ENCODE results near the gene SLC2A9. TPM values are rescaled to one million over a fixed set of nuclear protein-coding genes. Genes with fewer than 3 reads are reported as not detected.

SLC2A9 gene
- total and polyA plus RNA-seq, 2 of the 8 experiments (the other 6 are each of a cell fraction or from before 2014, with no cell fraction given): 0.20 to 0.26 TPM

- Histone ChIP-seq H2BK120ac (replicated peaks; ENCODE audit: low read depth, low read length) (no peak overlapping the region), H3K36me3 (ENCODE audit: control insufficient read depth in 2 of 4, insufficient read depth in 4 of 4, low read length in 3 of 4) (no peaks in the 10 kb centered on the region), H2BK5ac (ENCODE audit: low read depth, low read length) (no peak overlapping the region), H3K14ac (ENCODE audit: insufficient read length) (no peak overlapping the region), H3K4me2 (ENCODE audit: insufficient read depth in 1 of 2, low read depth in 2 of 2, low read length in 2 of 2) (no peak overlapping the region), H2BK15ac (ENCODE audit: low read length) (0 out of 2 replicates have a peak overlapping the region, but pooled peaks have one; percentile 32), H2AFZ (ENCODE audit: low read length) (no peak overlapping the region), H3K27me3 (replicated peaks in 1 of 4; ENCODE audit: control insufficient read depth in 3 of 4, extremely low read depth in 1 of 4, insufficient read depth in 3 of 4, low read length in 3 of 4) (peaks cover 3 to 10% (median 7%) of the 10 kb centered on the region in 4 experiments; a peak in 5 of 7 replicates), H3K4me3 (ENCODE audit: extremely low read depth in 1 of 4, insufficient read depth in 2 of 4, low read depth in 3 of 4, low read length in 4 of 4) (no peak overlapping the region), H2AK5ac (ENCODE audit: low read depth, low read length) (no peak overlapping the region), H2BK20ac (ENCODE audit: low read length) (no peak overlapping the region), H3K18ac (ENCODE audit: extremely low read depth, low read length) (no peak overlapping the region), H3K9me3 (ENCODE audit: insufficient read depth in 2 of 2, low read depth in 1 of 2, low read length in 1 of 2) (no peaks in the 10 kb centered on the region), H4K5ac (ENCODE audit: insufficient read length, low read depth, low read length) (no peak overlapping the region), H4K91ac (replicated peaks; ENCODE audit: insufficient read length, low read length) (no peak overlapping the region), H3K23me2 (ENCODE audit: low read depth, low read length) (peaks cover 5% of the 10 kb centered on the region; the same call in 1 of the 2 replicates), H3K23ac (ENCODE audit: insufficient read length) (no peak overlapping the region), H3K79me2 (ENCODE audit: control insufficient read depth in 1 of 2, insufficient read depth in 2 of 2, low read length in 2 of 2) (no peaks in the 10 kb centered on the region), H3K9ac (replicated peaks in 1 of 4; ENCODE audit: extremely low read depth in 1 of 4, low read depth in 3 of 4, low read length in 3 of 4) (no peak overlapping the region), H2BK12ac (ENCODE audit: low read depth, low read length) (no peak overlapping the region), H3K4ac (replicated peaks; ENCODE audit: insufficient read length, low read depth, low read length) (no peak overlapping the region), H3K4me1 (replicated peaks in 1 of 4; ENCODE audit: control insufficient read depth in 3 of 4, insufficient read depth in 4 of 4, low read length in 3 of 4) (peaks cover 3 to 13% (median 10%) of the 10 kb centered on the region in 4 experiments), H3K56ac (replicated peaks; ENCODE audit: insufficient read length, low read depth, low read length) (no peak overlapping the region), H4K8ac (ENCODE audit: extremely low read depth, insufficient read depth, low read length) (no peak overlapping the region), H3K79me1 (ENCODE audit: low read depth, low read length) (no peaks in the 10 kb centered on the region), H4K20me1 (replicated peaks in 1 of 2; ENCODE audit: control insufficient read depth in 1 of 2, insufficient read depth in 2 of 2, low read length in 2 of 2) (peaks cover 2 to 4% of the 10 kb centered on the region in 2 experiments), H3K27ac (ENCODE audit: low read depth, low read length) (no peak overlapping the region)
- DNase-seq (ENCODE audit: low read depth in 1 of 2, low spot score in 2 of 2) (no peak), FAIRE-seq (no peak)
- WGBS, 2 experiments (ENCODE audit: extremely low coverage in 1 of 2, insufficient coverage in 1 of 2, insufficient read length in 1 of 2, insufficient replicate concordance in 2 of 2, low coverage in 1 of 2, low lambda C conversion rate in 2 of 2, missing lambda C conversion rate in 1 of 2): 78% methylated on average over 2 of the region's 2 CpGs; no CpG with 5 or more reads in 1 of the 2 experiments
- ChIA-PET POLR2A (ENCODE audit: partially characterized antibody) (no interaction called here), CTCF (ENCODE audit: partially characterized antibody) (no interaction called here)
- TF ChIP-seq JUND (IDR thresholded peaks at IDR 0.05; ENCODE audit: low read length): no peak
- TF ChIP-seq ATF3 (IDR thresholded peaks at IDR 0.05; ENCODE audit: insufficient read depth, low read depth, low read length): no peak
- no peak for TF ChIP-seq HDAC6 (IDR thresholded peaks at IDR 0.05; ENCODE audit: low read depth, low read length)
- no peak for TF ChIP-seq ASH2L (IDR thresholded peaks at IDR 0.05; ENCODE audit: low read length)
- no peak for TF ChIP-seq GABPA (IDR thresholded peaks at IDR 0.05; ENCODE audit: borderline replicate concordance, insufficient read depth, low read length)
- TF ChIP-seq TAF7 (optimal IDR thresholded peaks at IDR 0.05; ENCODE audit: borderline replicate concordance, low read depth, low read length): no peak
- TF ChIP-seq NRF1 (IDR thresholded peaks at IDR 0.05; ENCODE audit: low read depth, low read length): no peak
- TF ChIP-seq E2F6 (IDR thresholded peaks at IDR 0.05): no peak
- no peak for TF ChIP-seq EZH2 (IDR thresholded peaks at IDR 0.05; ENCODE audit: low read depth, low read length, severe bottlenecking)
- no peak for TF ChIP-seq SAP30 (IDR thresholded peaks at IDR 0.05; ENCODE audit: insufficient read depth, insufficient replicate concordance, low read length)
- no peak for TF ChIP-seq RNF2 (IDR thresholded peaks at IDR 0.05; ENCODE audit: borderline replicate concordance, low read depth, low read length, missing control alignments, poor library complexity, severe bottlenecking)
- TF ChIP-seq SP2 (IDR thresholded peaks at IDR 0.05; ENCODE audit: low read length): no peak
These were observed 44.5 kb downstream of the SLC2A9 start for GRCh38 chr4:9976781-9977180.
